K562 (cell line): ENCODE results near the gene ANKH. TPM values are rescaled to one million over a fixed set of nuclear protein-coding genes. Genes with fewer than 3 reads are reported as not detected.

ENCODE experiments used
- ARHGAP35 ChIP-seq: fragments of 450-650 bp; IDR thresholded peaks from 2 replicates; pipeline ENCODE4 v1.6.1; 2018; ENCODE audit not compliant: partially characterized antibody
- ATF7 ChIP-seq: fragments of 450-650 bp; IDR thresholded peaks from 2 replicates; pipeline ENCODE4 v1.7.1; 2014; ENCODE audit warnings: mild to moderate bottlenecking, moderate library complexity
- BDP1 ChIP-seq: IDR thresholded peaks from 3 replicates; pipeline ENCODE4 v1.6.1; 2011; ENCODE audit not compliant: insufficient read length, insufficient read depth
- BRD9 ChIP-seq: fragments of 450-650 bp; IDR thresholded peaks from 2 replicates; pipeline ENCODE4 v1.6.1; 2018; ENCODE audit warnings: low read depth; ENCODE audit not compliant: partially characterized antibody
- CBX1 ChIP-seq: sonication (generic); IDR thresholded peaks from 2 replicates; pipeline ENCODE4 v1.6.1; 2016; ENCODE audit warnings: antibody characterized with exemption, low read depth, mild to moderate bottlenecking
- JUN ChIP-seq, 2 experiments: sonication (generic) in 1 of 2; formaldehyde crosslinking in 1 of 2; IDR thresholded peaks; 2 replicates each; pipeline versions ENCODE4 v1.6.1 to v1.8.0; 2012 to 2022; ENCODE audit warnings: borderline replicate concordance in 2 of 2, mild to moderate bottlenecking in 2 of 2, improper control_type of control experiment in 1 of 2, low read depth in 1 of 2, low read length in 1 of 2, missing genetic modification reagents in 1 of 2
- LEF1 ChIP-seq: fragments of 450-650 bp; IDR thresholded peaks from 2 replicates; pipeline ENCODE4 v1.6.1; 2016; ENCODE audit warnings: mild to moderate bottlenecking
- SMARCB1 ChIP-seq: IDR thresholded peaks from 2 replicates; pipeline ENCODE4 v1.6.1; 2011; ENCODE audit warnings: improper control_type of control experiment, low read depth; ENCODE audit not compliant: insufficient read length
- SNIP1 ChIP-seq: fragments of 450-650 bp; IDR thresholded peaks from 2 replicates; pipeline ENCODE4 v1.7.1; 2017; ENCODE audit warnings: low read depth, mild to moderate bottlenecking
- SUPT5H ChIP-seq: fragments of 450-650 bp; IDR thresholded peaks from 2 replicates; pipeline ENCODE4 v1.6.1; 2016
- TEAD4 ChIP-seq, 2 experiments: sonication (generic) in 1 of 2; formaldehyde crosslinking in 1 of 2; IDR thresholded peaks; 2 replicates each; pipeline versions ENCODE4 v1.6.1 to v1.8.0; 2012 to 2022; ENCODE audit warnings: borderline replicate concordance in 1 of 2, inconsistent platforms in 1 of 2, low read length in 1 of 2, mild to moderate bottlenecking in 1 of 2, missing genetic modification reagents in 1 of 2
- ZNF133 ChIP-seq: fragments of 250-450 bp; sonication (Bioruptor Pico); IDR thresholded peaks from 2 replicates; pipeline ENCODE4 v1.4.0; 2020; ENCODE audit warnings: mild to moderate bottlenecking
- ZNF3 ChIP-seq: fragments of 250-450 bp; sonication (Bioruptor Pico); IDR thresholded peaks from 2 replicates; pipeline ENCODE4 v1.5.0; 2021; ENCODE audit warnings: mild to moderate bottlenecking, moderate library complexity
- ZNF695 ChIP-seq: fragments of 450-650 bp; formaldehyde crosslinking; IDR thresholded peaks from 2 replicates; pipeline ENCODE4 v1.4.0; 2020; ENCODE audit warnings: mild to moderate bottlenecking, moderate library complexity
- ZSCAN32 ChIP-seq: fragments of 450-650 bp; formaldehyde crosslinking; IDR thresholded peaks from 2 replicates; pipeline ENCODE4 v1.4.0; 2020; ENCODE audit warnings: mild to moderate bottlenecking, moderate library complexity
- polyA plus RNA-seq, 8 experiments: library from polyadenylated mRNA; depleted of rRNA in 4 of 8; stranded (reverse) in 5 of 8; unstranded in 3 of 8; fragments of >200 nt; fragmentation: Nextera tagmentation in 2 of 8; fragmentation: Illumina TruSeq in 1 of 8; extraction: Ambion mirVana in 2 of 8; extraction: Trizol in 1 of 8; gene quantifications; 2 replicates each; pipeline versions ENCODE4 v1.2.1 to v1.2.3, GENCODE V29; 2011 to 2014; ENCODE audit warnings: inconsistent platforms in 1 of 8, missing spikeins in 1 of 8
- total RNA-seq, 7 experiments: library from RNA; depleted of rRNA in 6 of 7; stranded (reverse); fragments of >200 nt in 6 of 7; fragmentation: Illumina TruSeq in 2 of 7; extraction: Trizol in 2 of 7; gene quantifications; 2 replicates each; pipeline versions ENCODE4 v1.2.1 to v1.2.3, GENCODE V29; 2011 to 2021; ENCODE audit warnings: low replicate concordance in 1 of 7
- TF ChIP-seq, protein P1 (sequence below): fragments of 250-450 bp; sonication (Bioruptor Pico); IDR thresholded peaks from 2 replicates; pipeline ENCODE4 v1.5.0; 2021
- TF ChIP-seq, protein P2 (sequence below): sonication (generic); formaldehyde crosslinking; IDR thresholded peaks from 2 replicates; pipeline ENCODE4 v1.8.0; 2023; ENCODE audit warnings: missing genetic modification reagents, mild to moderate bottlenecking, borderline replicate concordance
- TF ChIP-seq, protein P3 (sequence below), 2 experiments: IDR thresholded peaks in 1 of 2; conservative IDR thresholded peaks in 1 of 2; 2 replicates each; pipeline ENCODE4 v1.6.1; 2016; ENCODE audit warnings: low read depth in 2 of 2, mild to moderate bottlenecking in 1 of 2, missing compliant biosample characterization in 1 of 2, missing genetic modification characterization in 1 of 2, moderate library complexity in 1 of 2

The ANKH gene
- total and polyA plus RNA-seq, 9 of the 15 experiments (the other 6 are each of a cell fraction or from before 2014, with no cell fraction given) = 0.79 to 12.2 (median 4.5) TPM

DNA sequence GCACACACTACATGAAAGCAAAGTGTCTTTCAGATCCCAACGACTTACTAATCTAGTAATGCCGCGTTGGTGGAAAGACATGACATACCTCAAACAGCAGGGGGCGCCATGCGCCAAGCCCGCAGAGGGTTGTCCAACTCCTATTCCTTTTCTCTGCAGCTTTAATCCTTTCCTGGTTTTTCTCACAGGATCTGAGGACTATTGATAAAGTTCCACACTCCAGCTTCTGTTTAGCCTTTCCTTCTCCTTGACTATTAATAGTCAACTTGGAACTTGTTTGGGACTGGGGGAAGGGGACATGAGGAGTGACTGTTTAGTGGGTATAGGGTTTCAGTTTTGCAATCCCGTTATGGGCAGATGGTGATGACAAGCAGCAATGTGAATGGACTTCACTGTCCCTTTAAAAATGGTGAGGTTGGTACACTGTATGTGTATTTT lies 144.1 kb downstream of the ANKH start (continued):
- TF ChIP-seq BRD9 (no peak), ZNF3 (CRISPR knock-in tag) (no peak), BDP1 (no peak), JUN (IDR thresholded peaks at IDR 0.05; ENCODE audit: borderline replicate concordance, low read depth, low read length) (no peak), JUN (CRISPR knock-in tag; IDR thresholded peaks at IDR 0.05; ENCODE audit: borderline replicate concordance) (no peak), SUPT5H (no peak), ZNF695 (CRISPR knock-in tag) (no peak), LEF1 (no peak), ZSCAN32 (CRISPR knock-in tag) (no peak), ZNF133 (CRISPR knock-in tag) (no peak), CBX1 (no peak), ARHGAP35 (no peak), ATF7 (no peak), SMARCB1 (no peak), TEAD4 (IDR thresholded peaks at IDR 0.05; ENCODE audit: low read length) (0 out of 2 replicates have a peak, but pooled peaks have one; percentile 14), TEAD4 (CRISPR knock-in tag; IDR thresholded peaks at IDR 0.05; ENCODE audit: borderline replicate concordance) (no peak), SNIP1 (no peak)
- TF ChIP-seq, protein P1, sequence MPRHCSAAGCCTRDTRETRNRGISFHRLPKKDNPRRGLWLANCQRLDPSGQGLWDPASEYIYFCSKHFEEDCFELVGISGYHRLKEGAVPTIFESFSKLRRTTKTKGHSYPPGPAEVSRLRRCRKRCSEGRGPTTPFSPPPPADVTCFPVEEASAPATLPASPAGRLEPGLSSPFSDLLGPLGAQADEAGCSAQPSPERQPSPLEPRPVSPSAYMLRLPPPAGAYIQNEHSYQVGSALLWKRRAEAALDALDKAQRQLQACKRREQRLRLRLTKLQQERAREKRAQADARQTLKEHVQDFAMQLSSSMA (CRISPR knock-in tag) = no peak
- TF ChIP-seq, protein P2, sequence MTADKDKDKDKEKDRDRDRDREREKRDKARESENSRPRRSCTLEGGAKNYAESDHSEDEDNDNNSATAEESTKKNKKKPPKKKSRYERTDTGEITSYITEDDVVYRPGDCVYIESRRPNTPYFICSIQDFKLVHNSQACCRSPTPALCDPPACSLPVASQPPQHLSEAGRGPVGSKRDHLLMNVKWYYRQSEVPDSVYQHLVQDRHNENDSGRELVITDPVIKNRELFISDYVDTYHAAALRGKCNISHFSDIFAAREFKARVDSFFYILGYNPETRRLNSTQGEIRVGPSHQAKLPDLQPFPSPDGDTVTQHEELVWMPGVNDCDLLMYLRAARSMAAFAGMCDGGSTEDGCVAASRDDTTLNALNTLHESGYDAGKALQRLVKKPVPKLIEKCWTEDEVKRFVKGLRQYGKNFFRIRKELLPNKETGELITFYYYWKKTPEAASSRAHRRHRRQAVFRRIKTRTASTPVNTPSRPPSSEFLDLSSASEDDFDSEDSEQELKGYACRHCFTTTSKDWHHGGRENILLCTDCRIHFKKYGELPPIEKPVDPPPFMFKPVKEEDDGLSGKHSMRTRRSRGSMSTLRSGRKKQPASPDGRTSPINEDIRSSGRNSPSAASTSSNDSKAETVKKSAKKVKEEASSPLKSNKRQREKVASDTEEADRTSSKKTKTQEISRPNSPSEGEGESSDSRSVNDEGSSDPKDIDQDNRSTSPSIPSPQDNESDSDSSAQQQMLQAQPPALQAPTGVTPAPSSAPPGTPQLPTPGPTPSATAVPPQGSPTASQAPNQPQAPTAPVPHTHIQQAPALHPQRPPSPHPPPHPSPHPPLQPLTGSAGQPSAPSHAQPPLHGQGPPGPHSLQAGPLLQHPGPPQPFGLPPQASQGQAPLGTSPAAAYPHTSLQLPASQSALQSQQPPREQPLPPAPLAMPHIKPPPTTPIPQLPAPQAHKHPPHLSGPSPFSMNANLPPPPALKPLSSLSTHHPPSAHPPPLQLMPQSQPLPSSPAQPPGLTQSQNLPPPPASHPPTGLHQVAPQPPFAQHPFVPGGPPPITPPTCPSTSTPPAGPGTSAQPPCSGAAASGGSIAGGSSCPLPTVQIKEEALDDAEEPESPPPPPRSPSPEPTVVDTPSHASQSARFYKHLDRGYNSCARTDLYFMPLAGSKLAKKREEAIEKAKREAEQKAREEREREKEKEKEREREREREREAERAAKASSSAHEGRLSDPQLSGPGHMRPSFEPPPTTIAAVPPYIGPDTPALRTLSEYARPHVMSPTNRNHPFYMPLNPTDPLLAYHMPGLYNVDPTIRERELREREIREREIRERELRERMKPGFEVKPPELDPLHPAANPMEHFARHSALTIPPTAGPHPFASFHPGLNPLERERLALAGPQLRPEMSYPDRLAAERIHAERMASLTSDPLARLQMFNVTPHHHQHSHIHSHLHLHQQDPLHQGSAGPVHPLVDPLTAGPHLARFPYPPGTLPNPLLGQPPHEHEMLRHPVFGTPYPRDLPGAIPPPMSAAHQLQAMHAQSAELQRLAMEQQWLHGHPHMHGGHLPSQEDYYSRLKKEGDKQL (CRISPR knock-in tag) = no peak
- TF ChIP-seq, protein P3, sequence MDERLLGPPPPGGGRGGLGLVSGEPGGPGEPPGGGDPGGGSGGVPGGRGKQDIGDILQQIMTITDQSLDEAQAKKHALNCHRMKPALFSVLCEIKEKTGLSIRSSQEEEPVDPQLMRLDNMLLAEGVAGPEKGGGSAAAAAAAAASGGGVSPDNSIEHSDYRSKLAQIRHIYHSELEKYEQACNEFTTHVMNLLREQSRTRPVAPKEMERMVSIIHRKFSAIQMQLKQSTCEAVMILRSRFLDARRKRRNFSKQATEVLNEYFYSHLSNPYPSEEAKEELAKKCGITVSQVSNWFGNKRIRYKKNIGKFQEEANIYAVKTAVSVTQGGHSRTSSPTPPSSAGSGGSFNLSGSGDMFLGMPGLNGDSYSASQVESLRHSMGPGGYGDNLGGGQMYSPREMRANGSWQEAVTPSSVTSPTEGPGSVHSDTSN (CRISPR knock-in tag; IDR thresholded peaks at IDR 0.05; ENCODE audit: low read depth) = no peak
- TF ChIP-seq, protein P3 (tag; conservative IDR thresholded peaks at IDR 0.05; ENCODE audit: low read depth) = no peak
